ENCODE data around the gene ABLIM1. TPM values are rescaled to one million over a fixed set of nuclear protein-coding genes. Genes with fewer than 3 reads are reported as not detected.

The ABLIM1 gene
- total RNA-seq, 1 experiment from 2014 or later: 34.0 TPM

DNA sequence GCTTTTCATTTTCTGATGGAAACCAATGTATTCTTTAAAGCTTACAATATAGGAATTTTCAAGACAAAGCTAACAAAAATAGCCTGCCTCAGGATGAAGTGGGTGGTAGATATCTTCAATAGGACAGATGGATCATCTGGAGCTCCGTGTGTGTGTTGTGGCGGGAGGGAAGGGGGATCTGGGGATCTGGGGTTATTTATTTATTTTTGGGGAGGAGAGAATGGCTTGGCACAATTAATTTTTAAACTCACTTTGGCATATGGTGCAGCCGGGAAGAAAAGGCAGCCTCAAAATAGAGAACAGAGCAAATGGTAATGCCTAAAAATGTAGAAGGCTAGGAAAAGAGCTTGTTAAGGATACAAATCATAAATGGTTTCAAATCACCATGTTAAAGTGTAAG, 11.6 kb upstream of the ABLIM1 start:
- no TSS peak for BruUV-seq (replicated peaks)
- Histone ChIP-seq H3K9me3 (ENCODE audit: low read depth, low read length, poor library complexity, severe bottlenecking) (no peaks in the 10 kb centered on the region), H3K27ac (ENCODE audit: low read depth, low read length, poor library complexity, severe bottlenecking) (no peak overlapping the region), H3K27me3 (replicated peaks; ENCODE audit: insufficient read depth, low read depth, low read length, poor library complexity) (no peaks in the 10 kb centered on the region), H3K36me3 (ENCODE audit: insufficient read depth, low read length, poor library complexity, severe bottlenecking) (no peaks in the 10 kb centered on the region), H3K4me1 (ENCODE audit: insufficient read depth, low read length, poor library complexity, severe bottlenecking) (no peaks in the 10 kb centered on the region), H3K4me3 (ENCODE audit: low read depth, low read length, poor library complexity, severe bottlenecking) (no peak overlapping the region)
- TF ChIP-seq EZH2 (IDR thresholded peaks at IDR 0.05; ENCODE audit: borderline replicate concordance, low read depth, low read length, poor library complexity, severe bottlenecking): no peak
- TF ChIP-seq, protein P1, sequence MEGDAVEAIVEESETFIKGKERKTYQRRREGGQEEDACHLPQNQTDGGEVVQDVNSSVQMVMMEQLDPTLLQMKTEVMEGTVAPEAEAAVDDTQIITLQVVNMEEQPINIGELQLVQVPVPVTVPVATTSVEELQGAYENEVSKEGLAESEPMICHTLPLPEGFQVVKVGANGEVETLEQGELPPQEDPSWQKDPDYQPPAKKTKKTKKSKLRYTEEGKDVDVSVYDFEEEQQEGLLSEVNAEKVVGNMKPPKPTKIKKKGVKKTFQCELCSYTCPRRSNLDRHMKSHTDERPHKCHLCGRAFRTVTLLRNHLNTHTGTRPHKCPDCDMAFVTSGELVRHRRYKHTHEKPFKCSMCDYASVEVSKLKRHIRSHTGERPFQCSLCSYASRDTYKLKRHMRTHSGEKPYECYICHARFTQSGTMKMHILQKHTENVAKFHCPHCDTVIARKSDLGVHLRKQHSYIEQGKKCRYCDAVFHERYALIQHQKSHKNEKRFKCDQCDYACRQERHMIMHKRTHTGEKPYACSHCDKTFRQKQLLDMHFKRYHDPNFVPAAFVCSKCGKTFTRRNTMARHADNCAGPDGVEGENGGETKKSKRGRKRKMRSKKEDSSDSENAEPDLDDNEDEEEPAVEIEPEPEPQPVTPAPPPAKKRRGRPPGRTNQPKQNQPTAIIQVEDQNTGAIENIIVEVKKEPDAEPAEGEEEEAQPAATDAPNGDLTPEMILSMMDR (conservative IDR thresholded peaks at IDR 0.05; ENCODE audit: low read depth, low read length): no peak
- intact Hi-C loops (cut with micrococcal nuclease; ENCODE audit: unreplicated experiment): no loop called here
- ChIA-PET POLR2A (ENCODE audit: low non-redundant PET) (no interaction called here), CTCF (no interaction called here)
- DNase-seq (ENCODE audit: low spot score): no peak

DNA sequence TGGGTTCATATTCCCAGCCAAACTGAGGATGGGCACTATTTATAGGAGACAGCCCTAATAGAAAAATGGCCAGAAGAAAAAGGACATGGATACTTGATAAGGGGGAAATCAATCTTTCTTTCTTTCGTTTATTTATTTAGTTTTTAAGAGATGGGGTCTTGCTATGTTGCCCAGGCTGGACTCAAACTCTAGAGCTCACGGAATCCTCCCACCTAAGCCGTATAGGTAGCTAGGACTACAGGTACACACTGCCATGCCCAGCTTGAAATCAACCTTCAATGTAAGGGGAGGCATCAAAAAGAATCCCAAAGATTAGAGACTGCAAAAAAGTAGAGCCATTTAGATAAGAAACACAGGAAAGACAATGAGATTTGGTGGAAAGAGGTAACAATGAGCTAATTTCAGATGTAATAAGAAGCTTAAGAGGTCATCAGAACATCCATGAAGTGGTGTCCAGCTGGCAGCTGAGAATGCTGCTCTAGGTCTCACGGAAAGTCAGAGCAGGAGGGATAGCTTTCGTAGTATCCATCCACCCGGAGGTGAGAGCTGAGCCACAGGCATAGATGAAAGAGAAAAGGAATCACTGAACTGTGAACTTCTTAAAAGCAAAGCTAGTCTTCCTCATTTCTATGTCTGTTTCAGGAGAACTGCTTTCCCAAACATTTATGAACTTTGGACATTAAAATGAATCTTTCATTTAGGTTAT, 10.5 kb upstream of the ABLIM1 start:
- Histone ChIP-seq H3K27me3 (replicated peaks; ENCODE audit: insufficient read depth, low read depth, low read length, poor library complexity) (no peaks in the 10 kb centered on the region), H3K4me1 (ENCODE audit: insufficient read depth, low read length, poor library complexity, severe bottlenecking) (peaks cover 7% of the 10 kb centered on the region), H3K9me3 (ENCODE audit: low read depth, low read length, poor library complexity, severe bottlenecking) (no peaks in the 10 kb centered on the region), H3K27ac (ENCODE audit: low read depth, low read length, poor library complexity, severe bottlenecking) (no peak overlapping the region), H3K36me3 (ENCODE audit: insufficient read depth, low read length, poor library complexity, severe bottlenecking) (no peaks in the 10 kb centered on the region), H3K4me3 (ENCODE audit: low read depth, low read length, poor library complexity, severe bottlenecking) (no peak overlapping the region)
- intact Hi-C loops (cut with micrococcal nuclease; ENCODE audit: unreplicated experiment): no loop called here
- BruUV-seq (replicated peaks): no TSS peak
- DNase-seq (ENCODE audit: low spot score): no peak
- ChIA-PET CTCF (no interaction called here), POLR2A (ENCODE audit: low non-redundant PET) (no interaction called here)
- TF ChIP-seq, protein P1 (conservative IDR thresholded peaks at IDR 0.05; ENCODE audit: low read depth, low read length): no peak
- TF ChIP-seq EZH2 (IDR thresholded peaks at IDR 0.05; ENCODE audit: borderline replicate concordance, low read depth, low read length, poor library complexity, severe bottlenecking): no peak

DNA sequence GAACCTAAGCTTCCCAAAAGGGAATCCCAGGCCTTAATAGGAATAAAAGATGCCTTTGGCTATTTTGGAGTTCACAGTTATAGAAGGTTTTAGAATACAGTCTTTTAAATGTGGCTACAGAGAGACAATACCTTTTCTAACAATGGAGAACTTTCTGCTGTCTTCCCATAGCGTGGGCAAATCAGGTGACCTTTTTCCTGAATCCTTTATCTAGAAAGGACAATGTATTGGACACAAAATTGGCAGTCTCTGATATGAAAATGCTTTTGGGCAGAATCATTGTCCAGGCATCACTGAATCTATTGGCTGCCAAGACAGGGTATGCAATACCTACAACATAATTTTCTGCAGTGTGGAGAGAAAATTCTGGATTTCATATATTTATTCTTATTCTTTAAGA, 7.8 kb upstream of the ABLIM1 start:
- DNase-seq (ENCODE audit: low spot score): no peak
- H3K27ac ChIP-seq (ENCODE audit: low read depth, low read length, poor library complexity, severe bottlenecking): no peak overlapping the region
- POLR2A ChIA-PET (ENCODE audit: low non-redundant PET): no interaction called here
- H3K27me3 ChIP-seq (replicated peaks; ENCODE audit: insufficient read depth, low read depth, low read length, poor library complexity): no peaks in the 10 kb centered on the region
- intact Hi-C loops (cut with micrococcal nuclease; ENCODE audit: unreplicated experiment): no loop called here
- BruUV-seq (replicated peaks): no TSS peak
- no peak overlapping the region for H3K4me3 ChIP-seq (ENCODE audit: low read depth, low read length, poor library complexity, severe bottlenecking)
- H3K9me3 ChIP-seq (ENCODE audit: low read depth, low read length, poor library complexity, severe bottlenecking): no peaks in the 10 kb centered on the region
- H3K36me3 ChIP-seq (ENCODE audit: insufficient read depth, low read length, poor library complexity, severe bottlenecking): no peaks in the 10 kb centered on the region
- CTCF ChIA-PET: no interaction called here
- TF ChIP-seq EZH2 (IDR thresholded peaks at IDR 0.05; ENCODE audit: borderline replicate concordance, low read depth, low read length, poor library complexity, severe bottlenecking): no peak
- TF ChIP-seq, protein P1 (conservative IDR thresholded peaks at IDR 0.05; ENCODE audit: low read depth, low read length): no peak
- H3K4me1 ChIP-seq (ENCODE audit: insufficient read depth, low read length, poor library complexity, severe bottlenecking): peaks cover 16% of the 10 kb centered on the region
